H1 (cell line): ENCODE results near the gene CENPB. TPM values are rescaled to one million over a fixed set of nuclear protein-coding genes. Genes with fewer than 3 reads are reported as not detected.

Experiments used
- CTCF ChIA-PET: fragments of 300-600 bp; sonication (Branson Sonifier 250); formaldehyde crosslinking; loops from one replicate; lab custom pipeline; 2021; ENCODE audit not compliant: partially characterized antibody; lab: Charles Lee
- POLR2A ChIA-PET: fragments of 300-600 bp; sonication (Branson Sonifier 250); formaldehyde crosslinking; loops from one replicate; lab custom pipeline; 2021; ENCODE audit warnings: inconsistent platforms; ENCODE audit not compliant: partially characterized antibody; lab: Charles Lee
- DNase-seq, 2 experiments: peaks; one replicate each; pipeline versions ENCODE4 v3.0.0 to v3.0.0-alpha.2; 2010 to 2022; ENCODE audit warnings: low spot score in 2 of 2, low read depth in 1 of 2, mixed read lengths in 1 of 2
- FAIRE-seq: peaks from 2 replicates; lab custom pipeline; 2011; peaks lifted over from hg19 to GRCh38; lab: Jason Lieb, UNC
- H2AFZ ChIP-seq: 2 replicates; pipeline ENCODE4 v1.8.1; 2012; ENCODE audit warnings: low read length, inconsistent platforms
- H2AK5ac ChIP-seq: 2 replicates; pipeline ENCODE4 v1.6.1; 2013; ENCODE audit warnings: low read depth, low read length
- H2BK120ac ChIP-seq: replicated peaks from 2 replicates; pipeline ENCODE3; 2013; ENCODE audit warnings: low read depth, low read length, inconsistent platforms
- H2BK12ac ChIP-seq: 2 replicates; pipeline ENCODE4 v1.6.1; 2013; ENCODE audit warnings: low read depth, low read length
- H2BK15ac ChIP-seq: 2 replicates; pipeline ENCODE4 v1.6.1; 2013; ENCODE audit warnings: low read length
- H2BK20ac ChIP-seq: 2 replicates; pipeline ENCODE4 v1.6.1; 2013; ENCODE audit warnings: low read length
- H2BK5ac ChIP-seq: 2 replicates; pipeline ENCODE4 v1.6.1; 2013; ENCODE audit warnings: low read depth, low read length
- H3K14ac ChIP-seq: 2 replicates; pipeline ENCODE4 v1.6.1; 2013; ENCODE audit warnings: inconsistent platforms; ENCODE audit not compliant: insufficient read length
- H3K18ac ChIP-seq: 2 replicates; pipeline ENCODE4 v1.6.1; 2013; ENCODE audit warnings: low read length; ENCODE audit errors: extremely low read depth
- H3K23ac ChIP-seq: 2 replicates; pipeline ENCODE4 v1.6.1; 2013; ENCODE audit warnings: inconsistent platforms; ENCODE audit not compliant: insufficient read length
- H3K23me2 ChIP-seq: 2 replicates; pipeline ENCODE4 v1.6.1; 2013; ENCODE audit warnings: low read depth, low read length
- H3K27ac ChIP-seq: 2 replicates; pipeline ENCODE4 v1.6.1; 2011; ENCODE audit warnings: low read depth, low read length, inconsistent platforms
- H3K27me3 ChIP-seq, 4 experiments: replicated peaks in 1 of 4; 1 replicate in 1 of 4; 2 replicates in 3 of 4; pipeline versions ENCODE4 v1.6.1 to v1.8.1; 2011 to 2013; ENCODE audit warnings: low read length in 3 of 4, mild to moderate bottlenecking in 3 of 4, inconsistent platforms in 2 of 4, mixed read lengths in 2 of 4, moderate library complexity in 1 of 4; ENCODE audit not compliant: control insufficient read depth in 3 of 4, insufficient read depth in 3 of 4; ENCODE audit errors: extremely low read depth in 1 of 4
- H3K36me3 ChIP-seq, 4 experiments: 2 replicates each; pipeline versions ENCODE4 v1.6.1 to v1.8.1; 2011 to 2013; ENCODE audit warnings: mild to moderate bottlenecking in 4 of 4, low read length in 3 of 4, moderate library complexity in 2 of 4, control low read depth in 1 of 4, inconsistent platforms in 1 of 4; ENCODE audit not compliant: insufficient read depth in 4 of 4, control insufficient read depth in 2 of 4
- H3K4ac ChIP-seq: replicated peaks from 2 replicates; pipeline ENCODE3; 2013; ENCODE audit warnings: low read length, low read depth, mixed read lengths, inconsistent platforms; ENCODE audit not compliant: insufficient read length
- H3K4me1 ChIP-seq, 4 experiments: replicated peaks in 1 of 4; 1 replicate in 1 of 4; 2 replicates in 3 of 4; pipeline versions ENCODE4 v1.6.1 to v1.8.1; 2011 to 2013; ENCODE audit warnings: low read length in 3 of 4, inconsistent platforms in 2 of 4, mixed read lengths in 1 of 4; ENCODE audit not compliant: insufficient read depth in 4 of 4, control insufficient read depth in 3 of 4
- H3K4me2 ChIP-seq, 2 experiments: 2 replicates each; pipeline versions ENCODE4 v1.6.1 to v1.8.1; 2011 to 2013; ENCODE audit warnings: low read depth in 2 of 2, low read length in 2 of 2, control low read depth in 1 of 2, inconsistent platforms in 1 of 2, mild to moderate bottlenecking in 1 of 2; ENCODE audit not compliant: insufficient read depth in 1 of 2
- H3K4me3 ChIP-seq, 4 experiments: fragments of 200-600, 300-600 bp in 1 of 4; sonication (generic), shearing (Covaris generic), sonication (Bioruptor Twin) in 1 of 4; 2 replicates each; pipeline versions ENCODE4 v1.5.1 to v1.8.1; 2011 to 2016; ENCODE audit warnings: low read length in 4 of 4, low read depth in 3 of 4, control low read depth in 2 of 4, inconsistent platforms in 2 of 4, mild to moderate bottlenecking in 2 of 4, mixed read lengths in 1 of 4, moderate library complexity in 1 of 4; ENCODE audit not compliant: insufficient read depth in 2 of 4; ENCODE audit errors: extremely low read depth in 1 of 4
- H3K56ac ChIP-seq: replicated peaks from 2 replicates; pipeline ENCODE3; 2013; ENCODE audit warnings: low read depth, mild to moderate bottlenecking, mixed read lengths, low read length, inconsistent platforms; ENCODE audit not compliant: insufficient read length
- H3K79me1 ChIP-seq: 2 replicates; pipeline ENCODE4 v1.6.1; 2013; ENCODE audit warnings: low read depth, low read length, control low read depth
- H3K79me2 ChIP-seq, 2 experiments: 2 replicates each; pipeline versions ENCODE4 v1.6.1 to v1.8.1; 2012 to 2013; ENCODE audit warnings: low read length in 2 of 2, mild to moderate bottlenecking in 2 of 2, inconsistent platforms in 1 of 2; ENCODE audit not compliant: insufficient read depth in 2 of 2, control insufficient read depth in 1 of 2
- H3K9ac ChIP-seq, 4 experiments: replicated peaks in 1 of 4; 1 replicate in 1 of 4; 2 replicates in 3 of 4; pipeline versions ENCODE4 v1.6.1 to v1.8.1; 2011 to 2013; ENCODE audit warnings: low read depth in 3 of 4, low read length in 3 of 4, control low read depth in 2 of 4, mild to moderate bottlenecking in 2 of 4, moderate library complexity in 2 of 4, inconsistent platforms in 1 of 4; ENCODE audit errors: extremely low read depth in 1 of 4
- H3K9me3 ChIP-seq, 2 experiments: 2 replicates each; pipeline versions ENCODE4 v1.6.1 to v1.8.1; 2012 to 2013; ENCODE audit warnings: mild to moderate bottlenecking in 2 of 2, moderate library complexity in 2 of 2, control low read depth in 1 of 2, inconsistent platforms in 1 of 2, low read depth in 1 of 2, low read length in 1 of 2, mixed read lengths in 1 of 2; ENCODE audit not compliant: insufficient read depth in 2 of 2
- H4K20me1 ChIP-seq, 2 experiments: replicated peaks in 1 of 2; 2 replicates each; pipeline versions ENCODE3 to v1.8.1; 2011 to 2013; ENCODE audit warnings: inconsistent platforms in 2 of 2, low read length in 2 of 2, mild to moderate bottlenecking in 1 of 2; ENCODE audit not compliant: insufficient read depth in 2 of 2, control insufficient read depth in 1 of 2
- H4K5ac ChIP-seq: 2 replicates; pipeline ENCODE4 v1.6.1; 2013; ENCODE audit warnings: low read length, low read depth, mixed read lengths, inconsistent platforms; ENCODE audit not compliant: insufficient read length
- H4K8ac ChIP-seq: 2 replicates; pipeline ENCODE4 v1.8.0; 2013; ENCODE audit warnings: mild to moderate bottlenecking, moderate library complexity, low read length, inconsistent platforms; ENCODE audit not compliant: insufficient read depth; ENCODE audit errors: extremely low read depth
- H4K91ac ChIP-seq: replicated peaks from 2 replicates; pipeline ENCODE3; 2013; ENCODE audit warnings: low read length, mixed read lengths, inconsistent platforms; ENCODE audit not compliant: insufficient read length
- ATF2 ChIP-seq: IDR thresholded peaks from 2 replicates; pipeline ENCODE4 v1.6.1; 2012; ENCODE audit warnings: low read length, inconsistent platforms
- ATF3 ChIP-seq: IDR thresholded peaks from 2 replicates; pipeline ENCODE4 v1.6.1; 2011; ENCODE audit warnings: low read depth, mild to moderate bottlenecking, low read length; ENCODE audit not compliant: insufficient read depth
- BCL11A ChIP-seq, 2 experiments: IDR thresholded peaks; one replicate each; pipeline ENCODE4 v1.6.1; 2011; ENCODE audit warnings: low read depth in 2 of 2, low read length in 2 of 2, mild to moderate bottlenecking in 2 of 2
- CEBPB ChIP-seq: IDR thresholded peaks from 2 replicates; pipeline ENCODE4 v1.6.1; 2012; ENCODE audit warnings: low read depth, low read length
- KDM5A ChIP-seq: fragments of 200-600 bp; IDR thresholded peaks from 2 replicates; pipeline ENCODE4 v1.7.1; 2012; ENCODE audit warnings: mild to moderate bottlenecking, low read length, inconsistent platforms, mixed read lengths
- RFX5 ChIP-seq: IDR thresholded peaks from 2 replicates; pipeline ENCODE4 v1.6.1; 2011; ENCODE audit warnings: low read depth, low read length, improper control_type of control experiment, borderline replicate concordance
- SIRT6 ChIP-seq: IDR thresholded peaks from one replicate; pipeline ENCODE4 v1.7.1; 2012; ENCODE audit warnings: low read length, inconsistent platforms
- SIX5 ChIP-seq: IDR thresholded peaks from 2 replicates; pipeline ENCODE4 v1.6.1; 2011; ENCODE audit warnings: mild to moderate bottlenecking, low read depth, low read length
- SP2 ChIP-seq: IDR thresholded peaks from 2 replicates; pipeline ENCODE4 v1.6.1; 2012; ENCODE audit warnings: mild to moderate bottlenecking, low read length, inconsistent platforms
- TCF12 ChIP-seq: IDR thresholded peaks from 2 replicates; pipeline ENCODE4 v1.6.1; 2011; ENCODE audit warnings: low read depth, mild to moderate bottlenecking, low read length
- WGBS, 2 experiments: shearing (Covaris generic) in 1 of 2; methylation state at CpG; one replicate each; pipeline versions ENCODE4 v1.1.6 to v1.1.7; 2013 to 2015; ENCODE audit warnings: low lambda C conversion rate in 2 of 2, mixed read lengths in 2 of 2, inconsistent platforms in 1 of 2, low coverage in 1 of 2, missing lambda C conversion rate in 1 of 2; ENCODE audit not compliant: insufficient replicate concordance in 2 of 2, insufficient coverage in 1 of 2, insufficient read length in 1 of 2; ENCODE audit errors: extremely low coverage in 1 of 2, missing lambda C conversion rate in 1 of 2; 5-methylcytosine and 5-hydroxymethylcytosine counted together
- polyA plus RNA-seq, 7 experiments: library from polyadenylated mRNA; depleted of rRNA in 3 of 7; stranded (reverse) in 5 of 7; unstranded in 2 of 7; fragments of >200 nt in 5 of 7; fragments of 200-250 nt in 2 of 7; gene quantifications; 1 replicate in 5 of 7; 2 replicates in 1 of 7; 4 replicates in 1 of 7; pipeline versions ENCODE4 v1.2.1 to v1.2.3, GENCODE V29; 2011 to 2013; ENCODE audit warnings: missing spikeins in 2 of 7, mixed read lengths in 2 of 7
- total RNA-seq: library from RNA; stranded (reverse); fragmentation: NEBNext Ultra II Directional; extraction: Animal tissue kit (Norgen Biotek cat#: 25700); gene quantifications from 2 replicates; pipeline ENCODE4 v1.2.1, GENCODE V29; 2021

Gene CENPB
- total and polyA plus RNA-seq, 2 of the 8 experiments (the other 6 are each of a cell fraction or from before 2014, with no cell fraction given): 17.7 to 51.6 TPM

GRCh38 chr20:3763671-3764601, 22.6 kb downstream of the CENPB start:
- H2BK15ac ChIP-seq: no peak overlapping the region
- no peak overlapping the region for H3K4me2 ChIP-seq
- peaks cover 0 to 30% of the 10 kb centered on the region in 2 experiments; a peak in 1 of 4 replicates for H3K79me2 ChIP-seq
- H3K9ac ChIP-seq: no peak overlapping the region; a peak in 1 of 7 replicates
- ChIA-PET CTCF (interaction anchor here (1.1 to 14.2 kb wide), 6 partner anchors 12 to 87 kb away, joined by 3 to 277 read pairs (median 6); partner anchors contain the start of gene AP5S1), POLR2A (interaction anchor here (1.2 to 4.4 kb wide), 3 partner anchors 8 to 15 kb away, joined by 3 to 46 read pairs (median 4); no protein-coding TSS in a partner anchor)
- H3K18ac ChIP-seq: no peak overlapping the region
- H3K4ac ChIP-seq: no peak overlapping the region
- no peak overlapping the region for H2AK5ac ChIP-seq
- no peak overlapping the region for H3K56ac ChIP-seq
- no peak overlapping the region for H4K5ac ChIP-seq
- H3K27ac ChIP-seq: no peak overlapping the region
- peaks cover 22% of the 10 kb centered on the region for H3K79me1 ChIP-seq
- FAIRE-seq (no peak), DNase-seq (no peak)
- H2BK5ac ChIP-seq: no peak overlapping the region
- WGBS, 2 experiments: 97% methylated on average over 8 of the region's 8 CpGs; no CpG with 5 or more reads in 1 of the 2 experiments
- no peaks in the 10 kb centered on the region for H3K9me3 ChIP-seq
- H3K4me3 ChIP-seq: no peak overlapping the region
- no peak overlapping the region for H2AFZ ChIP-seq
- peaks cover 3 to 14% (median 6%) of the 10 kb centered on the region in 4 experiments; a peak in 6 of 7 replicates for H3K4me1 ChIP-seq
- no peaks in the 10 kb centered on the region for H3K27me3 ChIP-seq
- no peak overlapping the region for H2BK12ac ChIP-seq
- peaks cover 12% of the 10 kb centered on the region; the same call in 1 of the 2 replicates for H3K23me2 ChIP-seq
- no peak overlapping the region for H4K91ac ChIP-seq
- H2BK20ac ChIP-seq: no peak overlapping the region
- no peak overlapping the region for H3K14ac ChIP-seq
- no peak overlapping the region for H2BK120ac ChIP-seq
- H4K20me1 ChIP-seq: peaks cover 1 to 10% of the 10 kb centered on the region in 2 experiments
- H3K23ac ChIP-seq: no peak overlapping the region
- H3K36me3 ChIP-seq: peaks cover 0 to 6% (median 0%) of the 10 kb centered on the region in 4 experiments; a peak in 1 of 8 replicates
- H4K8ac ChIP-seq: no peak overlapping the region
- TF ChIP-seq BCL11A (IDR thresholded peaks at IDR 0.05; ENCODE audit: low read depth in 2 of 2, low read length in 2 of 2) (no peak), KDM5A (no peak), ATF2 (no peak), SP2 (no peak), ATF3 (no peak), TCF12 (no peak), SIRT6 (no peak), RFX5 (no peak), CEBPB (no peak), SIX5 (no peak)
